Measurements from ENCODE around the gene CNGB1. TPM values are rescaled to one million over a fixed set of nuclear protein-coding genes. Genes with fewer than 3 reads are reported as not detected.

The CNGB1 gene
- total and polyA plus RNA-seq, 12 donors, result not detected

DNA sequence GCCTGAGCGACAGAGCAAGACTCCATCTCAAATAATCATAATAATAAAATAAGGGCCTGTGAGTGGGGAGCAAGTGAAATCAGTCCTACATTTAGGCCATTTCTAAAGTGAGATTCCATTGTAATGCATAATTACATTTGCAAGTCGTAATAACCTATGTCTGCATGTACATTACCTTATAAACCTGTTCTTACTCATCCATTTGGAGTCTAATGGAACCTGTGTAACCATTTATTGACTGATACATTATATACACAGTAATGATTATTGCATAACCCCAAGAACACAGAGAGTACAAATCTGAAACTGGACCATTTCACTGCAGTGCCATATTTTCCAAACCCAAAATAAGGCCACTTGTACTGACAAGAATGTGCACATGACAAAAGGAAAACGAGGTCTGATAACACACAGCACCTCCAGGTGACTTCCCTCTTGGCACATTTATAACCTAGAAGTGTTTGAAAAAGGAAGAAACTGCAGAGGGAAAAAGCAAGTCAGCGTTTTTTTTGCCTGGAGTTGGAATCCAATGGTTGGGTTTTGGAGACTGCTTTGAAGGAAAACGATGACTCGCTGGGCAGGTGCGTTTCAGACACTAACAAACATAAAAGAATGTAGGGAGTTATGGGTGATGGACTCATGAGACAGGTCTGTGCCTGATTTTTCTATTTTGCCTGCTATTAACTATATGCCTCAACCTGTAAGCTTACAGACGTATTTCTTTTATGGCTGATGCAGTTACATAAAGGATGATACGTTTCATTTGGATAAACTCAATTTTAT lies 105.0 kb downstream of the CNGB1 start:
- H3K4me3 ChIP-seq, result no peak overlapping the region
- WGBS, 2 donors, result 75 to 77% methylated on average over 9 of the region's 9 CpGs
- H3K27me3 ChIP-seq, result no peaks in the 10 kb centered on the region
- no peaks in the 10 kb centered on the region for H3K36me3 ChIP-seq
- intact Hi-C loops (cut with DNase I), result loop anchor here in 7 of 10 donors (2.0 to 10.0 kb wide), 5 partner anchors 71 to 291 kb away; no protein-coding TSS in a partner anchor
- TF ChIP-seq, protein P1, sequence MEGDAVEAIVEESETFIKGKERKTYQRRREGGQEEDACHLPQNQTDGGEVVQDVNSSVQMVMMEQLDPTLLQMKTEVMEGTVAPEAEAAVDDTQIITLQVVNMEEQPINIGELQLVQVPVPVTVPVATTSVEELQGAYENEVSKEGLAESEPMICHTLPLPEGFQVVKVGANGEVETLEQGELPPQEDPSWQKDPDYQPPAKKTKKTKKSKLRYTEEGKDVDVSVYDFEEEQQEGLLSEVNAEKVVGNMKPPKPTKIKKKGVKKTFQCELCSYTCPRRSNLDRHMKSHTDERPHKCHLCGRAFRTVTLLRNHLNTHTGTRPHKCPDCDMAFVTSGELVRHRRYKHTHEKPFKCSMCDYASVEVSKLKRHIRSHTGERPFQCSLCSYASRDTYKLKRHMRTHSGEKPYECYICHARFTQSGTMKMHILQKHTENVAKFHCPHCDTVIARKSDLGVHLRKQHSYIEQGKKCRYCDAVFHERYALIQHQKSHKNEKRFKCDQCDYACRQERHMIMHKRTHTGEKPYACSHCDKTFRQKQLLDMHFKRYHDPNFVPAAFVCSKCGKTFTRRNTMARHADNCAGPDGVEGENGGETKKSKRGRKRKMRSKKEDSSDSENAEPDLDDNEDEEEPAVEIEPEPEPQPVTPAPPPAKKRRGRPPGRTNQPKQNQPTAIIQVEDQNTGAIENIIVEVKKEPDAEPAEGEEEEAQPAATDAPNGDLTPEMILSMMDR (IDR thresholded peaks at IDR 0.05), result no peak
- no peak overlapping the region for H3K27ac ChIP-seq
- no peak for ATAC-seq
- H3K4me1 ChIP-seq, result peaks cover 0 to 17% (median 8%) of the 10 kb centered on the region in 9 donors
- no peaks in the 10 kb centered on the region for H3K9me3 ChIP-seq
- no peak for DNase-seq

DNA sequence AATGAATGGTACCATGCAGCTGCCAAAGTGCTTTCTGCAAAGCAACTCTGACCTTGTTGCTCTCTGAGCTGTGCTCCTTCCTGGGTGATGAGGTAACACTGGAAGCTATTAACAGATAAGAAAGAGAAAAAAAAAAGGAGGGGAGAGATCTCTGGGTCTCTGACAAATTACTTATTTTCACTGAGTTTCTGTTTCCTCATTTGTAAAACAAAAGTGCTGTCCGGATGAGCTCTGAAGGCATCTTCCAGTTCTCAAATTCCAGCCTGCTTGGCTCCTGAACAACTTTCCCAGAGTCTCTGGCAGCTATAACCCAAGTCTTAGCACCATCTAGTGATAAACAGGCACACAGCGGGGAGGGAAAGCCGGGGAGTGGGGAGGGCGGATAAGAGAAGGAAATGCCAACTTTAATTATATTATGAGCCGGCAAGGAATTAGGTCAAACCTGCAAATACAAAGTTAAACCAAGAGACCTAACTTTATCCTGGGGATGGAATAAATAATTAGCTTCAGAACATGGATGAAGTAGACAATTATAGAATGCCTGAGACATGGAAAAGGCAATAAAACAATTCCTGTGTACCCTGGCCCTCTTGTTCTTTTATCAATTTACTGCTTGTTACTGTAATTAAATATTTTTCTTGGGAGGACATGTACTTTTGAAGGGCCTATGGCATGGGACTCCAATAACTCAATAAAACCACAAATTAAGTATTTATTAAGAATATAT lies 107.3 kb downstream of the CNGB1 start:
- intact Hi-C loops (cut with DNase I), result loop anchor here (1.0 to 10.0 kb wide), 12 partner anchors 61 to 289 kb away; partner anchors contain the start of gene KIFC3 (in 4 of the 10)
- TF ChIP-seq, protein P1 (IDR thresholded peaks at IDR 0.05), result peak; percentile 41 to 89 (median 62)
- DNase-seq (peak; percentile 41 to 75), ATAC-seq (peak; percentile 81 to 94 (median 92))
- no peaks in the 10 kb centered on the region for H3K36me3 ChIP-seq
- H3K4me3 ChIP-seq, result no peak overlapping the region
- H3K9me3 ChIP-seq, result no peaks in the 10 kb centered on the region
- no peaks in the 10 kb centered on the region for H3K27me3 ChIP-seq
- peak overlapping the region in 3 of 10 donors; percentile 19 to 44 (median 31) for H3K27ac ChIP-seq
- peaks cover 0 to 26% (median 8%) of the 10 kb centered on the region in 9 donors for H3K4me1 ChIP-seq
- 0 to 1% methylated on average over 5 of the region's 5 CpGs for WGBS, 2 donors

DNA sequence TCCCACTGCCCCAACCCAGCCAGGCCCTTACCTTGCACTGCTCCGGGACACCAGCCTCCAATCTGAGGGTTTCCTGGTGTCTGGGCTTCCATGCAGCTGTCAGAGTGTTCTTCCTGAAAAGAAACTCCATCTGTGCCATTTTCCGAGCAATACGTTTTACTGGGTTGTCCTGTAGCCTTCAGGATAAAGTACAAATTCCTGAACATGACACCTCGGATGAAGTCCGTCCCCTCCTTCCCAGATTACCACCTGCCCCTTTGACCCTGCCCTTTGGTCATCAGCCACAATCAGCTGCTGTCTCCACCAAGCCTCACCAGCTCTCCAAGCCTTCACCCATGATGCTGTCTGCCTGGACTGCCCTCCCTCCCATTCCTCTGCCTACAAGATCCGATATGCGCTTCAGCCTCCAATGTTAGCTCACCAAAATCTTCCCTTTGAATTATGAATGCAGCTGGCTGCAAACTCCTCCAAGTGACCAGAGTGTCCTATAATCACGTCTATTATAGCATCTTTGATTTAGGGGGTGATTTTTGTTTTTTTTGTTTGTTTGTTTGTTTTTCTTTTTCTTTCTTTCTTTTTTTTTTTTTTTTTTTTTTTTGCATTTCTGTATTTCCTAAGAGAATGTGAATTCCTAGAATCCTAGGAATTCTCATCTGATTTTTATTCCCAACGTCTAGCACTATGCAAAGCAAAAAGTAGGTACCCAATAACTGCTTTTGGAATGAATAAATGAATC lies 108.1 kb downstream of the CNGB1 start:
- ATAC-seq (no peak), DNase-seq (no peak)
- H3K4me1 ChIP-seq, result peaks cover 0 to 33% (median 14%) of the 10 kb centered on the region in 9 donors
- no peaks in the 10 kb centered on the region for H3K27me3 ChIP-seq
- TF ChIP-seq, protein P1 (IDR thresholded peaks at IDR 0.05), result no peak
- peak overlapping the region in 3 of 10 donors; percentile 19 to 44 (median 31) for H3K27ac ChIP-seq
- WGBS, 2 donors, result 59 to 66% methylated on average over 9 of the region's 9 CpGs
- no peak overlapping the region for H3K4me3 ChIP-seq
- H3K9me3 ChIP-seq, result no peaks in the 10 kb centered on the region
- intact Hi-C loops (cut with DNase I), result loop anchor here (1.0 to 10.0 kb wide), 12 partner anchors 61 to 288 kb away; partner anchors contain the start of gene KIFC3 (in 4 of the 10)
- no peaks in the 10 kb centered on the region for H3K36me3 ChIP-seq

DNA sequence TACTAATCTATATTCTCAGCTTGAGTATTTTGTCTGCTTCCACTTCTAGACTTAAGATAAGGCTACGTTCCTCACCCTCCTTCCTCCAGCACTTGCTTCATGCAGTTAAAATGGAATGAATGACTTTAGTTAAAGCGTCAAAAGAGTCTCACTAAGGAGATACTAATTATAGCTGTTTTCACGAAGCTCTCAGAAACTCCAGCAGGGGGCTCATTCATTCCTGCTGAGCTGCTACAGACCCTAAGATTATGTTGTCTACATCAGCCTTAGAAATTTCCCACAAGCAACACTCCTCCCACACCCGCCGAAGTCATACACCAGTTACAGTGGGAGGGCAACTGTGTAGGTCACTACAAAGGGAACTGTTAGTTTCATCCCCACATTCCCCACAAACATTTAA lies 111.6 kb downstream of the CNGB1 start:
- intact Hi-C loops (cut with DNase I), result loop anchor here in 1 of 10 donors (2.0 kb wide), 1 partner anchor 31 kb away; no protein-coding TSS in a partner anchor
- Histone ChIP-seq H3K4me1 (peaks cover 0 to 33% (median 14%) of the 10 kb centered on the region in 9 donors), H3K27me3 (no peaks in the 10 kb centered on the region), H3K36me3 (no peaks in the 10 kb centered on the region), H3K4me3 (no peak overlapping the region), H3K27ac (peak overlapping the region in 5 of 10 donors; percentile 11 to 80 (median 67)), H3K9me3 (peaks cover 0 to 18% (median 0%) of the 10 kb centered on the region in 11 donors)
- DNase-seq (no peak), ATAC-seq (peak in 3 of 8 donors; percentile 23 to 38 (median 27))
- TF ChIP-seq, protein P1 (IDR thresholded peaks at IDR 0.05), result peak in 5 of 9 donors; percentile 20 to 42 (median 34)
- 25 to 30% methylated on average over 5 of the region's 5 CpGs for WGBS, 2 donors

Measured in heart right ventricle (tissue), 16 donors.